KOPT-K1 (cell line): ENCODE data around the gene MYO10.
"Not testable (repeated sequence)": the region's sequence is repeated elsewhere in the genome, so short reads cannot be mapped to it uniquely, and the experiment has no call there.

ENCODE experiments used
- H3K27ac ChIP-seq: fragments of 200-600 bp; sonication (generic); 2 replicates; pipeline ENCODE4 v1.5.1; 2016; ENCODE audit warnings: antibody characterized with exemption, mild to moderate bottlenecking, low read depth, low read length; ENCODE audit not compliant: poor library complexity, severe bottlenecking
- H3K36me3 ChIP-seq: fragments of 200-600 bp; sonication (generic); 2 replicates; pipeline ENCODE4 v1.5.1; 2017; ENCODE audit warnings: antibody characterized with exemption, mild to moderate bottlenecking, low read length, moderate library complexity; ENCODE audit not compliant: insufficient read depth
- H3K9me3 ChIP-seq: fragments of 200-600 bp; sonication (generic); 2 replicates; pipeline ENCODE4 v1.5.1; 2017; ENCODE audit warnings: antibody characterized with exemption, low read length, mild to moderate bottlenecking; ENCODE audit not compliant: insufficient read depth, poor library complexity, severe bottlenecking

The MYO10 gene

DNA sequence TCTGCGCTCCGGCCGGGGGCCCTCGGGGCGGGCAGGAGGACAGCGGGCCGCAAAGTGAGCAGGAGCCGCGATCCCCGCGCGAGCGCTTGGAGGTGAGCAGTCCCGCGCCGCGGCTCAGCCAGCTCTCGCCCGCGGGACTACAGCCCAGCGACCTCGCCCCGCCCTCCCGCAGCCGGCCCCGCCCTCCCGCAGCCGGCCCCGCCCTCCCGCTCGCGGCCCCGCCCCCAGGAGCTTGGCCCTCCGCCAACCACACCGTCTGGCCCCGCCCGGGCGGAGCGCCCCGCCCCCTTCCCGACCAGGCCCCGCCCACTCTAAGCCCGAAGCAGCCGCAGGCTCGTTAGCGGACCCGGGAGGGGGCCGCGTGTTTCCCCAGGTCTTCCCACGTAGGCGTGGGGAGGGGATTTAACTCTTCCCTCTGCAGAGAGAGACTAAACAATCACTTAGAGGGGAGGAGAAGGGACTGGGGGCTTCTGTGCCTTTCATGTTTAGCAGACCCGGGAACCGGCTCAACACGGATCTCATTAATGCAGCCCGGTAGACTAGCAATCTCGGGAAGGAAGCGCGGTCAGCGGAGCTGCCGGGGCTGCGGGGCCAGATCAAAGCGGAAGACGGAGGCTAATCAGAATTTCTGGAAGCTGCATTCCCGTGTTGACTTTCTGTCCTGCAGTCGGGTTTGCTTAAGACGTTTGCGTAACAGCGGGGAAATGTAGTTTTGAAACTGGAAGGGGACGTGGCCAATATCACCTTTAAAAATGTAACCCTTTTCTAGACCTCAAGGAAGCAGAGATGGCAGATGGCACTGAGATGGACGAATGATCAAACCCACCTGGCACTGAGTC, at the start of gene MYO10:
MYO10 (minus strand) TSS at position 139 of the 839 bp plus-strand sequence. CDS start 480 bp downstream, outside the sequence.
- no peak within 1 kb of the TSS for H3K27ac ChIP-seq
- H3K36me3 ChIP-seq = no peaks in the 10 kb centered on the region
- H3K9me3 ChIP-seq = no peaks in the 10 kb centered on the region

DNA sequence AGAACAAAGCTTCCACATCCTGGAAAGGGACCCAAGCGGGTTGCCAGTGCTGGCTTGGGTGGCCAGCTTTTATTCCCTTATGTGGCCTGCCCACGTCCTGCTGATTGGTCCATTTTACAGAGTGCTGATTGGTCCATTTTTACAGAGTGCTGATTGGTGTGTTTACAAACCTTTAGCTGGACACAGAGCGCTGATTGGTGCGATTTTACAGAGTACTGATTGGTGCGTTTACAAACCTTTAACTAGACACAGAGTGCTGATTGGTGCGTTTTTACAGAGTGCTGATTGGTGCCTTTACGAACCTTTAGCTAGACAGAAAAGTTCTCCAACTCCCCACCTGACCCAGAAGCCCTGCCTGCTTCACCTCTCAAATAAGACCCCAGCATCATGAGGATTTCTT, 49.2 kb upstream of the MYO10 start:
- not testable (repeated sequence) for H3K9me3 ChIP-seq, H3K36me3 ChIP-seq, H3K27ac ChIP-seq

DNA sequence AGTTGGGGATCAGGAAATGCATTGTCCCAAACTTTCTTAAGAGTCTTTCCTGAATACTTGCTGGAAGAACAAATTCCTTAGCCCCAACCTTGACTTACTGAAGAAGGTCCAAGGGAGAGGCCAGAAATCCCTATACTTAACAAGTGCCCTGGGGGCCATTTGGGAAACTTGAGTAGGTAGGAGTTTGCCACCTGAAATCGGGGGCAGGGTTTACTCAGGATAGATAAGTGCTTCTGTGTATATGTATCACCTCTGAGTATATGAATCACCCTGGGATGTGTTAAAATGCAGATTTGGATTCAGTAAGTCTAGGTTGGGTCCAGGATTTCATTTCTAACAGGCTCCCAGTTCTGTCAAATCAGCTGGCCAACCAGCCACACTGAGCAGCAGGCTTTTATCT, 47.9 kb upstream of the MYO10 start:
- no peaks in the 10 kb centered on the region for H3K36me3 ChIP-seq
- H3K9me3 ChIP-seq = no peaks in the 10 kb centered on the region
- H3K27ac ChIP-seq = no peak overlapping the region

DNA sequence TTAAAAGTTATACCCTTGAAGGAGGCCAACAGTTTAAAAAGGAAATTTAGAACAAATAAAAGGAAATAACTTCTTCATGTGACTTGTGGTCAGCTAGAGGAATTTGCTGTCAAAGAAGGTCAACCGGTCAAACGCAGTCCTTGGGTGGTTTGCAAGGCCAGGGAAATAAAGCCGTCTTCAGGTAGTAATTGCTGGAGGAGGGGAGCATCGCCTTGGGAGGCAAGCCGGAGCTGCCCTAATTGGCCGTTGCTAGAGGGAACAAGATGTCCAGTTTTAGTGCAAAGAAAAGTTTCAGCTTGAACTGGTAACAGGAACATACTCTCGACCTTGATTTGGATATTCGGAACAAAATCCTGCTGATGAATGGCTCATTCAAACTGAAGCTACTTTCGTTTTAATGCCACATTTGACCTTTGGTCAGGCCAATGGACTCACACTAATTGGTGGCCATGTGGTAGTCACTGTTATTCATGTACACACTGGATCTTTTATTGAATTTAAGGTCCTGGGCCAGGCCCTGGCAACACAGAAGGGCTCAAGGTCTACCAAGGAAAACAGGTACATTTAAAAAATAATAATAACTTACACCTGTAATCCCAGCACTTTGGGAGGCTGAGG, 47.0 kb upstream of the MYO10 start:
- no peaks in the 10 kb centered on the region for H3K9me3 ChIP-seq
- H3K27ac ChIP-seq = no peak overlapping the region
- H3K36me3 ChIP-seq = no peaks in the 10 kb centered on the region

DNA sequence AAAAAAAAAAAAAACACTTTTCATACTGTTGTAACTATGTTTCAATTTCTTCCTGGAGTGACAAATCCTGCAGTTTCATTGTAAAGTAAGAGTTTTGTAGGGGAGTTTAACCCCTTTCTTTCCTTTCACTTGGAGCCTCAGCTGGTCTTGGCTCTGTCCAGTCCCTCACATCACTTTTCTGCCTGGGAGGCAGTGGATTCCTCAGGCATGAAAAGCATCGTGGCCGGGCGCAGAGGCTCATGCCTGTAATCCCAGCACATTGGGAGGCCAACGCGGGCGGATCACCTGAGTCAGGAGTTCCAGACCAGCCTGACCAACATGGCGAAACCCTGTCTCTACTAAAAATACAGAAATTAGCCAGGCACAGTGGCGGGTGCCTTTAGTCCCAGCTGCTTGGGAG, 45.6 kb upstream of the MYO10 start:
- H3K9me3 ChIP-seq = no peaks in the 10 kb centered on the region
- H3K36me3 ChIP-seq = no peaks in the 10 kb centered on the region
- no peak overlapping the region for H3K27ac ChIP-seq

DNA sequence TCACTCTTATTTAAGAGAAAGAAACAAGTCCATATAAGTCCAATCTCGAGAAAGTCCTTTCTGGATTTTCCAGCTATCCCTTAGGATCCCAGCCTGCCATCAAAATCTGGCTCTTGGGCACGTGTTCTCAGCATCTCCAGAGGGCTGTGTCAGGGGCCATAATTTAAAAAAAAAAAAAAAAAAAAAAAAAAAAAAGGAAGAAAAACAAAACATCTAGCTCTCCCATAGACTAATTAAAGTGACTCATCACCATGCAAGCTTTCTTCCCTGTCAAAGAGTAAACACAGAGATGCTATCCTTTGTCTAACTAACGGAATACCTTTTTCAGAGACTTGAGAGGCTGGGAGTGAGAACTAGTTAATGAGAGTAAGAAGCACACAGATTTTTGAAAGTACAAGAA, 44.9 kb upstream of the MYO10 start:
- Histone ChIP-seq H3K36me3 (no peaks in the 10 kb centered on the region), H3K9me3 (no peaks in the 10 kb centered on the region), H3K27ac (no peak overlapping the region)

DNA sequence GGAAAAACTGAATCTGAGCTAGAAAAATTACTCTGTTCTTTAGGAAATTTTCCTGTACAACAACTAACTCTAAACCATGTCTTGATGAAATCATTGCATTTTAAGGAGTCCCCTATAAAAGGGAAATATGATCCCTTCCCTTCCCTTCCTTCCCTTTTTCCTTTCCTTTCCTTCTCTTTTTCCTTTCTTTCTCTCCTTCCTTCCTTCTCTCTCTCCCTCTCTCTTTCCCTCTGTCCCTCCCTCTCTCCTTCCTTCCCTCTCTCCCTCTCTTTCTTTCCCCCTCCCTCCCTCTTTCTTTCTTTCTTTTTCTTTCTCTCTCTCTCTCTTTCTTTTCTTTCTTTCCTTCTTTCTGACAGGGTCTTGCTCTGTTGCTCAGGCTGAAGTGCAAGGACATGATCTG, 42.2 kb upstream of the MYO10 start:
- Histone ChIP-seq H3K27ac (no peak overlapping the region), H3K36me3 (no peaks in the 10 kb centered on the region), H3K9me3 (no peaks in the 10 kb centered on the region)

DNA sequence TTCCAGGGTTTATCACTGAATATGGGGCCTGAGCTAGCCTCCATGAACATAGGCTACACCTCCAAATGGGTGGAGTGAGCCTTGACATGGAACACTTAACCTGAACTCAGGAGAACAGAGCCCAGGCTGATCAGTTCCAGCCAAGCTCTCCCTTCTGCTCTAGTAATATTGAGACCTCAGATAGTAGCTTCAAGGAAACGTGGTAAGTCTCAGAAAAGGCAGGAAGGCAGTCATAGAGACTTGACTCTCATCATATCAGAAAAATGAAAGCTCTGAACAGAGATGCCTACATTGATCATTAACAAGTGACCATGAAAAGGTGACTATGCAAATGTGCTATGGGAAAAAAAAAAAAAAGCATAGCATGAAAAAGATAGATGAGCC, 40.5 kb upstream of the MYO10 start:
- Histone ChIP-seq H3K9me3 (no peaks in the 10 kb centered on the region), H3K27ac (no peak overlapping the region), H3K36me3 (no peaks in the 10 kb centered on the region)

DNA sequence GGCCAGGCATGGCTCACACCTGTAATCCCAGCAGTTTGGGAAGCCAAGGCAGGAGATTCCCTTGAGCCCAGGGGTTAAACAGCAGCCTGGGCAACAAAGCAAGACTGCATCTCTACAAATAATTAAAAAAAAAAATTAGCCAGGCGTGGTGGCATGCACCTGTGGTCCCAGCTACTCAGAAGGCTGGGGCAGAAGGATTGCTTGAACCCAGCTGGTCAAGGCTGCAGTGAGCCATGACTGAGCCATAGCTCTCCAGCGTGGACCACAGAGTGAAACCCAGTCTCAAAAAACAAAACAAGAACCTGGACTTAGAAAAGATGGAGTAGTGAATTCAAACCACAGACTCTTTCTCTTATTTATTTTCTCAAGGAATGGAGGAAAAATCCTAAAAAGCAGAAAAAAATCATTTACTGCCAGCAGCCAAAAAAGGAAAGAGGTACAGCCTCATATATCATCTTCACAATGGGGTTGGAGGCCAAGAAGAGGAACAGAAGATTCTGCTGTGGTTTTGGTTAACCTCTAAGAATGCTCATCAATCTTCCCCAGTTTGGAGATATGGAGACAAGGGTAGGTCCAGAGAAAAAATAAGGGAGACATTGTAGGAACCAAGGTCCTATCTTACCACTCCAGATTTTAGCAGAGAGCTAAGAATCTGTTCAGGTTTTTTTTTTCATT, 40.0 kb upstream of the MYO10 start:
- Histone ChIP-seq H3K9me3 (no peaks in the 10 kb centered on the region), H3K27ac (no peak overlapping the region), H3K36me3 (no peaks in the 10 kb centered on the region)

DNA sequence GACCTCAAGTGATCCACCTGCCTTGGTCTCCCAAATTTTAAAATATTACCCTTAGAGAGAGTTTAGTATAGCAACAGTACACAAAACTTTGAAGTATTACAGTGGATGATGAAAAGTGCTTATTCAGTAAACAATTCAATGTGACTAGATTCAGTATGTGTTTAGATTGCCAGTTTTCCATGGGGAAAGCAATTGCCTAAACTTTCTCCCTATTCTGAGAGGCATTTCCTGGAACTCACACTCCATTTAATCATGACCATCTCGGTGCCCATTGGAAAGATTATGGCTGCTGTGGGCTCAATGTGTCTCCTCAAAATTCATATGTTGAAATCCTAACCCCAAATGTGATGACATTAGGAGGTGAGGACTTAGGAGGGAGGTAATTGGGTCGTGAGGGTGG, 38.9 kb upstream of the MYO10 start:
- H3K9me3 ChIP-seq = no peaks in the 10 kb centered on the region
- no peaks in the 10 kb centered on the region for H3K36me3 ChIP-seq
- H3K27ac ChIP-seq = no peak overlapping the region

DNA sequence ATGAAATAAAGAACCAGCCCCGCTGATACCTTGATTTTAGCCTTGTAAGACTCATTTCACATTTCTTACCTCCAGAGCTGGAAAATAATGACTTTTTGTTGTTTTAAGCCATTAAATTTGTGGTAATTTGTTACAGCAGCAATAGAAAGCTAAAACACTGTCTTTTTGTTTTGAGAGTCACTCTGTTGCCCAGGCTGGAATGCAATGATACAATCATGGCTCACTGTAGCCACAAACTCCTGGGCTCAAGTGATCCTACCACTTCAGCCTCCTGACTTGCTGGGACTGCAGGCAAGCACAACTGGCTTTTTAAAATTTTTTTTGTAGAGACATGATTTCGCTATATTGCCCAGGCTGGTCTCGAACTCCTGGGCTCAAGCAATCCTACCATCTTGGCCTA, 34.7 kb upstream of the MYO10 start:
- Histone ChIP-seq H3K27ac (no peak overlapping the region), H3K36me3 (no peaks in the 10 kb centered on the region), H3K9me3 (no peaks in the 10 kb centered on the region)

DNA sequence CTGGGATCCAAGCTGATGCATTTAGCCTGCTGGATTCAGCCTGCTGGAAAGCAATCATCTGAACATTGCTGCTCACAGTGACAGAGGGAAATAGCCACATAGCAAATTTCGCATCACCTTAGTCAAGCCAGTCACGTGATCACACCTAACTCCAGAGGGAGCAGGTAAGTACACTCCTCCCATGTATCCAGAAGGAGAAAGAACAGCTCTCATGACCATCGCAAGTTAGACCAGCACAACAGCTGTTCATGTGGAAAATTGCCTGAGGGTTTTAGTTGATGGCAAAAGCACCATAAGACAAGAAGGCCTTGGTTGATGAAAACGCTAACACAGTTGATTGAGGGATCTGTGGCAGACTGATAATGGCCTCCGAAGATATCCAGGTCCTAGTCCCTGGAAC, 34.2 kb upstream of the MYO10 start:
- H3K36me3 ChIP-seq = no peaks in the 10 kb centered on the region

DNA sequence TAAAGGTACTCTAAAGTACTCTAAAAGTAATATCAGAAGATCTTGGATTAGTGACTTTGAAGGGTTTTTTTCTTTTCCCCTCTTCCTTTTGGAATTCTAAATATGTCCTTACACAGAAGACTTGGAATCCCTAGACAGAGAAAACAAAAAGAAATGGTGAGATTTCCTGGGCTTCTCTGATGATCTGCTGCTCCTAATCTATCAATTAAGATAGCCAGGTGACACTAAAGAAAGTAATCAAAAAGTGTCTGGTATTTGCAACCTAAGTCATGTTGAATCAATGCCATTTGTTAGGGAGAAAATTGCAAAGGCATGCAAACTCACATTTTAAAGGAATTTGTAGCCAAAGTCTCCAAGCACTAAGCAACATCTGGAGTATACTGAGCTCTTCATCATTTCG, 29.5 kb upstream of the MYO10 start:
- Histone ChIP-seq H3K9me3 (no peaks in the 10 kb centered on the region), H3K36me3 (no peaks in the 10 kb centered on the region), H3K27ac (no peak overlapping the region)

More for the DNA sequence above, 34.2 kb upstream of the MYO10 start:
- H3K9me3 ChIP-seq = no peaks in the 10 kb centered on the region
- no peak overlapping the region for H3K27ac ChIP-seq

DNA sequence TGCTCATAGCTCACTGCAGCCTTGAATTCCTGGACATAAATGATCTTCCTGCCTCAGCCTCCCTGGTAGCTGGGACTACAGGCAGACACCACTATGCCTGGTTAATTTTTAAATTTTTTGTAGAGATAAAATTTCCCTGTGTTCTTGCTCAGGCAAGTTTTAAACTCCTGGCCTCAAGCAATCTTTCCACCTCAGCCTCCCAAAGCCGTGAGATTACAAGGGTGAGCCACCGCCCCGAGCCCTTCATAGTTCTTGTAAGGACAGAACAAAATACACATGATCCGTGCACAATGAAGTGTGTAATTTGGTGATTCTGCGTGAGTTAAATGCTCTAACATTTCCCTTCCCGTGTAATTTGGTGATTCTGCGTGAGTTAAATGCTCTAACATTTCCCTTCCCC, 27.7 kb upstream of the MYO10 start:
- Histone ChIP-seq H3K27ac (no peak overlapping the region), H3K9me3 (no peaks in the 10 kb centered on the region)

DNA sequence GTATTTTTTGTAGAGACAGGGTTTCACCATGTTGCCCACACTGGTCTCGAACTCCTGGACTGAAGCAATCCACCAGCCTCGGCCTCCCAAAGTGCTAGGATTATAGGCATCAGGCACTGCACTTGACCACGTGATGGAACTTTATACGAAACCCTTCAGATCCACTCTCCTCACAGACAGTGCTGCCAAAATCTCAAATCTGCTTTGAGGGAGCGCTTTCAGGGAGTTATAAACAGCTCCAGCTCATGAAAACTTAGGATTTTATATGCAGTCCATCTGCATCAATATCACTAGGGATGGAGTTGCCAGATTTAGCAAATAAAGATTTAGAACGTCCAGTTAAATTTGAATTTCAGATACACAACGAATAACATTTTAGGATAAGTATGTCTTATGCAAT, 25.0 kb upstream of the MYO10 start:
- H3K27ac ChIP-seq = no peak overlapping the region
- no peaks in the 10 kb centered on the region for H3K9me3 ChIP-seq
- no peaks in the 10 kb centered on the region for H3K36me3 ChIP-seq

More for the DNA sequence above, 27.7 kb upstream of the MYO10 start:
- H3K36me3 ChIP-seq = no peaks in the 10 kb centered on the region
